ENCODE measurements around the gene ACTR1A.

ACTR1A gene

DNA sequence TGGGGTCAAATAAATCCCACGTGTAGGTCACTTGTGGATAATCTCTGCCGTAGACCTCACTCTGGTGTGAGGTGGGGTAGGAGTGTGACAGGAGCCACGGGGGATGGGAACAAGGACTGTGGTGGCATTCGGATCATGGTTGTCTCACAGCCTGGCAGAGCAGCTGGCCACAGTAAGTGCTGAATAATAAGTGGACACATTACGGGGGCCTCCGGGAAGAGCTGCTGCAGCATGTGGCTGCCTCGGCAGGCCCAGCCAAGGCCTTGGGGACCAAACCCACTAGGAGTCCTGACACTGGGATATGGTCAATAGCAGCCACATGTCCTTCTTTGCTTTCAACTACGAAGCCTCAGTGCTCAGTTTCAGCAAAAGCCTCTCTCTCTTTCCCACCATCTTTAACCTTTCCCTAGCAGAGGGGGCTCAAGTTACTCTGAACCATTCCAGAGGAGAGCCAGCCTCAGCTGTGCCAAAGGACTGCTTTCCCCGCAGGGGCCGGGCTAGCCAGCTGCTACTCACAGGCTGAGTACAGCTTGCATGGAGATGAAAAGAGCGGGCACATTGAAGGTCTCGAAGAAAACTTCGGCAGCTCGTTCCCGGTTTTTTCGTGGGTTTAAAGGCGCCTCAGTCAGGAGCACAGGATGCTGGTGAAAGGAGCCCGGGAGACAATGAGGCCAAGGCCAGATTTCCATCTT is 17.3 kb downstream of the ACTR1A start:
- DNase-seq (ENCODE audit: low read depth, low spot score): no peak

GRCh38 chr10:102484021-102484420 is 18.5 kb downstream of the ACTR1A start:
- no peak for DNase-seq (ENCODE audit: low read depth, low spot score)

DNA sequence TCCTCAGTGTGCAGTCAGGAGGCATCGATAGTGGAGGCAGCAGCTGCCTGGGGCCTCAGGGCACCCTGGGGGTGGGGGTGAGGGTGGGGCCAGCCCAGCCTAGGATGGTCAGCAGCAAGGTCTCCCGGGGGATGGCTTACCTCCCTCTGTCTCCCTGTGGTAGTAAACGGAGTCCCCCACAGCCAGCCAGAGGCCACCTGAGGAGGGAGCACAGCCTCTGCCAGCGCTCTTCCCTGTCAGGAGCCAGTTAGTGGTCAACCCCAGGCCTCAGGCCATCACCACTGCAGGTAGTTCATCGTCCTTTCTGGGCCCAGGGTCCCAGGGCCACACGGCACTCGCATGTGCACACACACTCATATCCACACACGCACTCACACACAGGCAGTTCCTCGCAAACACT is 22.1 kb downstream of the ACTR1A start:
- no peak for DNase-seq (ENCODE audit: low read depth, low spot score)

DNA sequence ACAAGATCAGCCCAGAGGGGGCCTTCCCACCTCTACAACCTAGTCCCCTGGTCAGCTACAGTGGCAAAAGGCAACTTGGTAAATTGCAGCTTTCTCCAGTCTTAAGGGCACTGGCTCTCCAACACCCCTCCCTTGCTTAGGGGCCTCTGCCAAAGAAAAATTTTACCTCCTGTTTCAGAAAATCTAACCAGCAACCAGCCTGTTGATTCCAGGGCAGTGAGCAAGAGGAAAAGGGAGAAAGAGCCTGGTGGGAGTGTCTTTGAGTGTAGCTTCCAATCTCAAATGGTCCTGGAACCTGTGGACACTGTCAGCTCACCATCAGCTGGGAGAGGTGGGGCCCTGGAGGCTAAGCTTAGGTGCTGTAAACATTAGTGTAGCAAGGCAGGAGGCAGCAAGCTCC is 22.9 kb downstream of the ACTR1A start:
- DNase-seq (ENCODE audit: low read depth, low spot score): no peak

DNA sequence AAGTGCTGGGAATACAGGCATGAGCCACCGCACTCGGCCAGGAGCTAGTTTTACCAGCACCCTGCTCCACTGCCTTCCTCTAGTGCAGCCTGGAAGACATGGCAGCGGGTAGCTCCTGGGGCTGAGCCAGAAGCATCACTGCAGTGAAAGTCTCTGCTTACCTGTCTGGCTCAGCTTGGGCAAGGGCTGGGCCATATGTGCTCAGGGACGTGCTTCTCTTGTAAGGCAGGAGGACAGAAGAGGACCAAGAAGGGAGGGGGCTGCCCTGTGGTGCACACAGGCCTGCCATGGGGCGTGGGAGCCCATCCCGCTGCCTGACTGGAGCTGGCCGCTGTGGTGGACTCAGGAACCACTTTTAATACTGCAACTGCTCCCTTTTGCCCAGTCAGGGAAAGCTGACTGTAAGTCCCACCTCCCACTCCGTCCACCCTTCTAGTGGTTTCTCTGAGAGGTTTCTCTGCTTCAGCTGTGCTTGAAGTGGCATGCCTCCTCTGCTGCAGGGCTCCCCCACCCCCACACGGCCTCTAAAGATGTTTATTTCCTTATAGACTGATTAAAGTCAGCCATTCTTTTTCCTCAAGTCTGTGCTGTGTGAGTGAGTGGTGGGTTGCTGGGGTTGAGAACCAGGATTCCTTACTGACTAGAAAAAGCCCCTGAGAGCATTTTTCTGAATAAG is 25.9 kb downstream of the ACTR1A start:
- DNase-seq (ENCODE audit: low read depth, low spot score): no peak

GRCh38 chr10:102475451-102476040 is 27.0 kb downstream of the ACTR1A start:
- DNase-seq (ENCODE audit: low read depth, low spot score): no peak

DNA sequence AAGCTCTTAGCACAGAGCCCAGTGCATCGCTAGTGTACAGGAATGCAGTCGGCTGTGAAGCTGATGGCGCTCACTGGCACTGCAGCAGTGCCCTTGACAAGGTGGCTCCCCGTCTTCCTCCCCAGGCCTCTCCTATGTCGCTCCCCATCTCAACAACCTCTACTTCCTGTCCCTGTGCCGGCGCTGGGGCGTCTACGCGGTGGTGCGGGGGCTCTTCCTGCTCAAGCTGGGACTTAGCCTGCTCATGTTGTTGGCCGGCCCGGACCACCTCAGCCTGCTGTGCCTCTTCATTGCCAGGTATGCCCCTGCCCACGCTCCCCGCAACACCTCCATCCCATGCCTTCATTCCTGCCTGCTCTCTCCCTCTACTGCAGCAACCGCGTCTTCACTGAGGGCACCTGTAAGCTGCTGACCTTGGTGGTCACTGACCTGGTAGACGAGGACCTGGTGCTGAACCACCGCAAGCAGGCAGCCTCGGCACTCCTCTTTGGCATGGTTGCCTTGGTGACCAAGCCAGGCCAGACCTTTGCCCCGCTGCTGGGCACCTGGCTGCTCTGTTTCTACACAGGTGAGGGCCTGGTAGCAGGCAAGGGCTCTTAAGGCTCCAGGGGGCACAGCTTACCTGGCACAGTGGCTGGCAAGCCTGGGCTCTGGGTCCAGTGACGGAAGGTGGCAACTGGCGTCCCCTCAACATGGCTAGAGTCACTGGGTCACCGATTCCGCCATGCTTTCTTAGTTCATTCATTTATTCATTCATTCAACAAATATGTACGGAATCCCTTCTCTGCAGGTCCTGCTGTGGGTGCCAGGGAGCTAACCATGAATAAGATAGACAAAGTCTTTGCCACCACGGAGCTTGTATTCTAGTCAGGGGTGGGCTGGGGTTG is 28.8 kb downstream of the ACTR1A start:
- no peak for DNase-seq (ENCODE audit: low read depth, low spot score)

- DNase-seq (ENCODE audit: low read depth, low spot score): no peak
These were observed 31.6 kb downstream of the ACTR1A start for GRCh38 chr10:102470579-102471546.

- no peak for DNase-seq (ENCODE audit: low read depth, low spot score)
These were observed 33.8 kb downstream of the ACTR1A start for GRCh38 chr10:102468683-102469082.

DNA sequence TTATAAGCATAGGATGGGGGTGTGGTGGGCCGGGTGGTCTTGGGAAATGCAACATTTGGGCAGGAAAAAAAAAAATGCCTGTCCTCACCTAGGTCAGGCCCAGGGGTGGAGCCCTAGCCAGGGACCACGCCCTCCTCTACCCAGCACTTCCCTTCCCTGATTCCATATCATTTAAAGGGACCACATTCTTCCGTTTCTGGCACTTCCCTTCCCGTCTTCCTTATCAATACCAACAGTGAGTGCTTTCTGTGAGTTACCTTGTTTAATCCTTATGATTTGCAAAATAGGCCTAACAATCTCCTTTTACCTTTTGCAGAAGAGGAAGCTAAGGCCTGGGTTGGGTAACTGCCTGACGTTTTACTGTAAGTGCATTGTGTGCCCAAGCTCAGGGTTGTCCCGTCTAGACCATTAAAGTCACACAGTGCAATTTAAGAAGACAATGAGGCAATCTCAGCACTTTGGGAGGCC is 34.5 kb downstream of the ACTR1A start:
- DNase-seq (ENCODE audit: low read depth, low spot score): no peak

DNA sequence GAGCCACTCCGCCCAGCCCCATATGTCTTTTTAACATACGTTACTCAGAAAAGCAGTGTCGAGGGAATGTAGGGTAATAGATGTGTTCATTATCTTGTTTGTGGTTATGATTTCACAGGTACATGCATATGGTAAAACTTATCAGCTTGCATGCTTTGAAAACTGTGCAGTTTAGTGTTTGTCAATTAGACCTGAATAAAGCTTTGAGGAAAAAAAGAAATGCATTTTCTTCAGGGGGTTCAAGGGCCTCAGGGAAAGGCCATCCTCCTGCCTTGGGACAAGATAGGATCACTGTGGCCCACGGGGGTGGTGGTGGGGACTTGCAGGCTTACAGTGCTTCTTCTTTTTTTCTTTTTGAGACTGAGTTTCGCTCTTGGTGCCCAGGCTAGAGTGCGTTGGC is 35.2 kb downstream of the ACTR1A start:
- DNase-seq (ENCODE audit: low read depth, low spot score): no peak

- no peak for DNase-seq (ENCODE audit: low read depth, low spot score)
These were observed 37.0 kb downstream of the ACTR1A start for GRCh38 chr10:102465466-102465865.

DNA sequence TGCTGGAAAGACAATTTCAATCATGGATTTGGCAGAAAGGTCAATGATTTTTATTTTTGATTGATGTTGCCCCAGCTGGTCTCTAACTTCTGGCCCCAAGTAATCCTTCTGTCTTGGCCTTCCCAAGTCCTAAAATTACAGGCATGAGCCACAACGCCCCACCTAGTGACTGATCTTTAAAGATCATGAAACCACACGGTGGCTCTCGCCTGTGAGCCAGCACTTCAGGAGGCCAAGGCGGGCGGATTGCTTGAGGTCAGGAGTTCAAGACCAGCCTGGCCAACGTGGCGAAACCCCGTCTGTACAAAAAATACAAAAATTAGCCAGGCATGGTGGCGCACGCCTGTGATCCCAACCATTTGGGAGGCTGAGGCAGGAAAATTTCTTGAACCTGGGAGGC is 38.5 kb downstream of the ACTR1A start:
- DNase-seq (ENCODE audit: low read depth, low spot score): no peak

GRCh38 chr10:102462512-102463054 is 39.9 kb downstream of the ACTR1A start:
- no peak for DNase-seq (ENCODE audit: low read depth, low spot score)

DNA sequence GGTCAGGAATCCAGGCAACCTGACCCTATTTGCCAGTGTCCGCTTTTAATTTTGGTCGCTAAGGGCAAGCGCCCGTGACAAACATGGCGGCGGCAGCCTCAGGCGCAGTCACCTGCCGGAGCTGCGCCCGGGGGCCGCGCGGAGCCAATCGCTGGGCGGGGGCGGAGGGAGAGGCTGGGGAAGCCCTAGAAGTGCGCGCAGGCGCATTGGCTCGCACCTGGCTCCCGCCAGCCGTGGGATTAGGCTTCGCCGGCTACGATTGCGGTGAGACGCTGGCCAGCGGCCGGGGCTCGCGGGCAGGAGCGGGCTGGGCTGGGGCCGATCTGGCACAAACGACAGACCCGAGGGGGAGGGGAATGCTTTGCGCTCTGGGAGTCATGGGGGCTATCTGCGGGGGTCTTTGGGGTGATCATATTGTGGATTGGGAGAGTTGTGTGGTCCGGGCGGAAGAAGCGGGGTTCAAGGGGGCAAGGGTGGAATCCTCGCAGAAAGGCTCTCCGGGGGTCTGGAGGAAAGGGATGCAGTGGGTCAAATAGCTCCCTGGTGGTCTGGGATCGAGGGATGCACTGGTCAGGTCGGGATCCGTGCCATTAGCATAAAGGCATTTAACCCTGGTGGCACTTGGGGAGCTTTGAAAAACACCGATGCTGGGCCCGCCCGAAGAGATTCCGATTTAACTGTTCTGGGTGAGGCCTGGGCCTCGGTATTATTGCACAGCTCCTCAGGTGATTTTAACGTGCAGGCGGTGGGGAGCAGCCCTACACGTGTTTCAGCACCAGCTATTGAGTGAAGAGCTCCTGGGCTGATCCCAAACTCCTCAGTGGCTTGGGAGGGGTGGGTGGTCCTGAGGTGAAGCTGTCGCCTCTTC is 41.1 kb downstream of the ACTR1A start:
- peak; percentile 74 for DNase-seq (ENCODE audit: low read depth, low spot score)

GRCh38 chr10:102460836-102461186 is 41.7 kb downstream of the ACTR1A start:
- no peak for DNase-seq (ENCODE audit: low read depth, low spot score)

DNA sequence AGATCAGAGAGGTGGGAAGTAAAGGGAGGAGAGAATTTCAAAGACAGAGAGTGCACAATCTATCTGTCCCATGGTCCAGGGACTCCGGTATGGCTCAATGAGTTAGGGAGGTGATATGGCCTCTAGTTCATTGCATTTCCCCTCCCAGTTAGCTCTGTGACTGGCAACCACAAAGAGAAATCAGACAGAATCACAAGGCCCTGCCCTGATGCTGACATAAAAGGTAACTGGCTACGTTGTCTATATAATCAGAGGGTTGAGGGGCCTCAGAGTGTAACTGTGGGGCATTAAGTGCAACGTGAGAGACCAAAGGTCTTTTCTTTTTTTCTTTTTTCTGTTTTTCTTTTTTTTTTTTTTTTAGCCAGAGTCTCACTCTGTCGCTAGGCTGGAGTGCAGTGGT is 43.9 kb downstream of the ACTR1A start:
- no peak for DNase-seq (ENCODE audit: low read depth, low spot score)

DNA sequence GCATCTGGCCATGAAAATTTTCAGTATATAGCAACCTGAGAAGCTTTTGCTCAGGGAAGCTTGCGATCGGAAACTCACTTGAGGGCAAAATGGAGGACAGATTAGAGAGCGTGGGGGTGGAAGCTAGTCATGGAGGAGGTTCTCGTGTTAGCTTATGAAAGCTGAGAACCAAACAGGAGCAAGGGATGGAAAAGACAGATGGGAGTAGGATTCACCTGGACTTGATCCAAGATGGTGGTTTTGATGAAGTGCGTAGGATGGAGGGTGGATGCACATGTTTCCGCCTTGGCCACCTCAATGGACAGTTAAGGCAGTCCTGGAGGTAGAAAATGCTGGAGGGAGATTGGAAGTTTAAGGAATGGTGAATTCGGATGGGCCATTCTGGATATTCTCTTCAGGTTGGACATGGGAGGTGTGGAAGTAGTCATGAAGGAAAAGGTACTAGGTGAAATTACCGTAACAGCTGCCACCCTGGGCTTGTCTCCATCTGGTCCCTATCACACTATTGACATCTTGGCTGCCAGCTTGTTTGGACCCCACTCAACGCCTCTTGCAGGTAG is 44.8 kb downstream of the ACTR1A start:
- no peak for DNase-seq (ENCODE audit: low read depth, low spot score)

- no peak for DNase-seq (ENCODE audit: low read depth, low spot score)
These were observed 46.5 kb downstream of the ACTR1A start for GRCh38 chr10:102455893-102456471.
